Fibroblast of gingiva (primary cell): ENCODE results near the gene PCDHGB5.
A peak's percentile ranks its signal among the peaks of the same experiment; 100 is the strongest.
"Not testable (repeated sequence)": the region's sequence is repeated elsewhere in the genome, so short reads cannot be mapped to it uniquely, and the experiment has no call there.

Experiments
- DNase-seq: peaks from one replicate; pipeline ENCODE4 v3.0.0-alpha.2; 2011; ENCODE audit warnings: low read depth

Gene PCDHGB5

GRCh38 chr5:141412854-141413539, 15.2 kb downstream of the PCDHGB5 start, which contains the start of gene PCDHGA10:
Gene PCDHGA10, plus strand, starts transcription at chr5:141412987. Its CDS starts 189 bp downstream, at chr5:141413176.
- peak; percentile 67 for DNase-seq

GRCh38 chr5:141413540-141414069, 15.9 kb downstream of the PCDHGB5 start:
- no peak for DNase-seq

GRCh38 chr5:141414548-141415274, 17.0 kb downstream of the PCDHGB5 start:
- DNase-seq, result not testable (repeated sequence)

GRCh38 chr5:141415275-141415618, 17.5 kb downstream of the PCDHGB5 start:
- not testable (repeated sequence) for DNase-seq

GRCh38 chr5:141417494-141418172, 19.9 kb downstream of the PCDHGB5 start, which contains the start of gene PCDHGB7:
Gene PCDHGB7, plus strand, starts transcription at chr5:141417677. Its CDS starts 183 bp downstream, at chr5:141417860.
- peak; percentile 75 for DNase-seq

GRCh38 chr5:141419074-141419880, 21.5 kb downstream of the PCDHGB5 start:
- DNase-seq, result no peak

GRCh38 chr5:141420855-141421488, 23.2 kb downstream of the PCDHGB5 start, which contains the start of gene PCDHGA11:
Gene PCDHGA11, plus strand, starts transcription at chr5:141421051. Its CDS starts 177 bp downstream, at chr5:141421228.
- peak; percentile 36 for DNase-seq

- no peak for DNase-seq
Observed at GRCh38 chr5:141421489-141421855, 23.7 kb downstream of the PCDHGB5 start.

- no peak for DNase-seq
Observed at GRCh38 chr5:141422742-141423291, 25.1 kb downstream of the PCDHGB5 start.

- DNase-seq, result no peak
Observed at GRCh38 chr5:141427783-141428426, 30.2 kb downstream of the PCDHGB5 start.

- peak; percentile 87 for DNase-seq
Observed at GRCh38 chr5:141430332-141431113, 32.8 kb downstream of the PCDHGB5 start, which contains the start of gene PCDHGA12. Gene PCDHGA12, plus strand, starts transcription at chr5:141430507. Its CDS starts 253 bp downstream, at chr5:141430760.

- no peak for DNase-seq
Observed at GRCh38 chr5:141431286-141431685, 33.5 kb downstream of the PCDHGB5 start.

GRCh38 chr5:141432308-141432707, 34.6 kb downstream of the PCDHGB5 start:
- DNase-seq, result not testable (repeated sequence)

GRCh38 chr5:141432726-141433125, 35.0 kb downstream of the PCDHGB5 start:
- not testable (repeated sequence) for DNase-seq

- no peak for DNase-seq
Observed at GRCh38 chr5:141434006-141434405, 36.3 kb downstream of the PCDHGB5 start.

- DNase-seq, result no peak
Observed at GRCh38 chr5:141437221-141437620, 39.5 kb downstream of the PCDHGB5 start.

- no peak for DNase-seq
Observed at GRCh38 chr5:141439411-141440141, 41.8 kb downstream of the PCDHGB5 start.

- DNase-seq, result no peak
Observed at GRCh38 chr5:141440341-141440740, 42.6 kb downstream of the PCDHGB5 start.
